IMR-90 (cell line): Measurements from ENCODE around the gene MAP2K6. TPM values are rescaled to one million over a fixed set of nuclear protein-coding genes. Genes with fewer than 3 reads are reported as not detected.

Experiments used
- ATAC-seq: fragments of 200-7000 bp; cut with Tn5 transposase; 2 replicates; pipeline ENCODE4 v1.9.1; 2020; ENCODE audit warnings: low read depth, mild to moderate bottlenecking, moderate library complexity
- BruUV-seq: library from RNA; stranded (reverse); fragments of 400-500 nt; replicated peaks from 2 replicates; lab custom pipeline; 2021; lab: Mats Ljungman, UMichigan
- CTCF ChIA-PET: fragments of 300-600 bp; formaldehyde crosslinking; extraction: SDS; loops from one replicate; lab custom pipeline; 2021; ENCODE audit warnings: antibody characterized with exemption; lab: Yijun Ruan, JAX
- POLR2A ChIA-PET: fragments of 300-600 bp; sonication (Branson Sonifier 250); formaldehyde crosslinking; loops from one replicate; lab custom pipeline; 2022; ENCODE audit warnings: antibody characterized with exemption; ENCODE audit not compliant: unreplicated experiment; lab: Charles Lee
- DNase-seq: peaks from one replicate; pipeline ENCODE4 v3.0.0; 2013
- H2AFZ ChIP-seq: replicated peaks from 2 replicates; pipeline ENCODE3; 2013; ENCODE audit warnings: low read length, mild to moderate bottlenecking; ENCODE audit not compliant: poor library complexity
- H2AK5ac ChIP-seq: 2 replicates; pipeline ENCODE4 v1.6.1; 2013; ENCODE audit warnings: low read depth, low read length, inconsistent platforms
- H2AK9ac ChIP-seq: replicated peaks from 2 replicates; pipeline ENCODE3; 2013; ENCODE audit warnings: mild to moderate bottlenecking, low read depth, low read length, moderate library complexity; ENCODE audit not compliant: poor library complexity
- H2BK120ac ChIP-seq: 2 replicates; pipeline ENCODE4 v1.6.1; 2013; ENCODE audit warnings: low read depth, low read length, inconsistent platforms
- H2BK15ac ChIP-seq: 3 replicates; pipeline ENCODE4 v1.6.1; 2013; ENCODE audit warnings: low read depth, low read length, inconsistent platforms
- H2BK20ac ChIP-seq: 2 replicates; pipeline ENCODE4 v1.6.1; 2013; ENCODE audit warnings: low read depth, mild to moderate bottlenecking, inconsistent platforms, low read length, moderate library complexity
- H2BK5ac ChIP-seq: 2 replicates; pipeline ENCODE4 v1.6.1; 2013; ENCODE audit warnings: mild to moderate bottlenecking, low read depth, low read length, inconsistent platforms; ENCODE audit not compliant: poor library complexity, severe bottlenecking
- H3K14ac ChIP-seq: replicated peaks from 2 replicates; pipeline ENCODE4 v1.6.1; 2013; ENCODE audit warnings: low read depth, low read length, inconsistent platforms
- H3K18ac ChIP-seq: 2 replicates; pipeline ENCODE4 v1.6.1; 2013; ENCODE audit warnings: low read depth, low read length, control low read depth
- H3K23ac ChIP-seq: 2 replicates; pipeline ENCODE4 v1.6.1; 2013; ENCODE audit warnings: low read depth, low read length, inconsistent platforms
- H3K27ac ChIP-seq: 2 replicates; pipeline ENCODE4 v1.5.1; 2013; ENCODE audit warnings: mild to moderate bottlenecking, control low read depth, low read length; ENCODE audit not compliant: insufficient read depth
- H3K27me3 ChIP-seq: 2 replicates; pipeline ENCODE4 v1.6.1; 2013; ENCODE audit warnings: low read length; ENCODE audit not compliant: control insufficient read depth, insufficient read depth
- H3K36me3 ChIP-seq: 2 replicates; pipeline ENCODE4 v1.6.1; 2013; ENCODE audit warnings: low read length, mixed read lengths; ENCODE audit not compliant: control insufficient read depth, insufficient read depth
- H3K4ac ChIP-seq: 2 replicates; pipeline ENCODE4 v1.6.1; 2013; ENCODE audit warnings: low read depth, low read length, inconsistent platforms
- H3K4me1 ChIP-seq: 2 replicates; pipeline ENCODE4 v1.6.1; 2013; ENCODE audit warnings: low read length, mixed read lengths; ENCODE audit not compliant: control insufficient read depth, insufficient read depth
- H3K4me2 ChIP-seq: 2 replicates; pipeline ENCODE4 v1.6.1; 2013; ENCODE audit warnings: low read depth, mild to moderate bottlenecking, control low read depth, low read length, moderate library complexity
- H3K4me3 ChIP-seq: 2 replicates; pipeline ENCODE4 v1.5.1; 2013; ENCODE audit warnings: low read depth, mild to moderate bottlenecking, control low read depth, low read length, moderate library complexity; ENCODE audit not compliant: insufficient read depth
- H3K56ac ChIP-seq: 2 replicates; pipeline ENCODE4 v1.6.1; 2013; ENCODE audit warnings: low read length, inconsistent platforms; ENCODE audit not compliant: insufficient read depth; ENCODE audit errors: extremely low read depth
- H3K79me1 ChIP-seq, 2 experiments: 2 replicates each; pipeline ENCODE4 v1.6.1; 2013; ENCODE audit warnings: low read length in 2 of 2, inconsistent platforms in 1 of 2, low read depth in 1 of 2
- H3K9ac ChIP-seq: 2 replicates; pipeline ENCODE4 v1.6.1; 2013; ENCODE audit warnings: low read depth, low read length, control low read depth
- H3K9me1 ChIP-seq: 2 replicates; pipeline ENCODE4 v1.6.1; 2013; ENCODE audit warnings: low read length, inconsistent platforms; ENCODE audit not compliant: insufficient read depth
- H3K9me3 ChIP-seq: 2 replicates; pipeline ENCODE4 v1.6.1; 2013; ENCODE audit warnings: low read length; ENCODE audit not compliant: control insufficient read depth, insufficient read depth
- H4K20me1 ChIP-seq: 2 replicates; pipeline ENCODE4 v1.6.1; 2013; ENCODE audit warnings: low read length, inconsistent platforms; ENCODE audit not compliant: insufficient read depth
- H4K5ac ChIP-seq: 2 replicates; pipeline ENCODE4 v1.6.1; 2013; ENCODE audit warnings: mild to moderate bottlenecking, low read depth, low read length, control low read depth
- H4K8ac ChIP-seq, 2 experiments: 2 replicates each; pipeline ENCODE4 v1.6.1; 2013; ENCODE audit warnings: low read depth in 2 of 2, low read length in 2 of 2, control low read depth in 1 of 2, inconsistent platforms in 1 of 2
- H4K91ac ChIP-seq: 2 replicates; pipeline ENCODE4 v1.6.1; 2013; ENCODE audit warnings: low read depth, low read length, inconsistent platforms; ENCODE audit not compliant: insufficient read depth
- CEBPB ChIP-seq: IDR thresholded peaks from 2 replicates; pipeline ENCODE4 v1.6.1; 2012; ENCODE audit warnings: low read depth, low read length, improper control_type of control experiment
- CHD1 ChIP-seq: IDR thresholded peaks from 2 replicates; pipeline ENCODE4 v1.6.1; 2012; ENCODE audit warnings: low read depth, low read length, improper control_type of control experiment
- FOS ChIP-seq: fragments of 150-350 bp; IDR thresholded peaks from 2 replicates; pipeline ENCODE4 v1.6.1; 2016; ENCODE audit warnings: low read depth, low read length
- MXI1 ChIP-seq: IDR thresholded peaks from 2 replicates; pipeline ENCODE4 v1.6.1; 2012; ENCODE audit warnings: low read depth, mild to moderate bottlenecking, low read length, moderate library complexity, borderline replicate concordance
- NFE2L2 ChIP-seq: fragments of 150-350 bp; IDR thresholded peaks from 2 replicates; pipeline ENCODE4 v1.6.1; 2016; ENCODE audit warnings: low read depth, mild to moderate bottlenecking, low read length
- POLR2A ChIP-seq: IDR thresholded peaks from 2 replicates; pipeline ENCODE4 v1.6.1; 2012; ENCODE audit warnings: mild to moderate bottlenecking, low read depth, low read length
- RCOR1 ChIP-seq: IDR thresholded peaks from 2 replicates; pipeline ENCODE4 v1.6.1; 2012; ENCODE audit warnings: mild to moderate bottlenecking, low read length, improper control_type of control experiment; ENCODE audit not compliant: insufficient replicate concordance
- WGBS, 2 experiments: methylation state at CpG; one replicate each; pipeline versions ENCODE4 v1.1.5 to v1.1.7; 2013; ENCODE audit warnings: missing lambda C conversion rate in 2 of 2; ENCODE audit not compliant: insufficient read length in 1 of 2; ENCODE audit errors: extremely low coverage in 2 of 2; 5-methylcytosine and 5-hydroxymethylcytosine counted together
- dilution Hi-C: fragments of 300-500 bp; cut with HindIII; formaldehyde crosslinking; loops from one replicate; pipeline ENCODE4 v1.14.3; 2018; ENCODE audit warnings: low sequenced_read_pairs; ENCODE audit not compliant: unreplicated experiment
- in situ Hi-C: fragments of 300-500 bp; cut with MboI; formaldehyde crosslinking; loops from 3 replicates; pipeline ENCODE4 v1.14.3; 2019; ENCODE audit warnings: low sequenced_read_pairs, inconsistent platforms, mixed read lengths
- intact Hi-C: fragments of 100-400 bp; cut with micrococcal nuclease; formaldehyde crosslinking; loops from 2 replicates; pipeline ENCODE4 v1.10.0; 2022
- polyA plus RNA-seq, 3 experiments: library from polyadenylated mRNA; depleted of rRNA; stranded (reverse); fragments of >200 nt; gene quantifications; 2 replicates each; pipeline ENCODE4 v1.2.3, GENCODE V29; 2012; ENCODE audit warnings: low replicate concordance in 1 of 3
- total RNA-seq: library from RNA; depleted of rRNA; stranded (reverse); fragments of >200 nt; gene quantifications from 2 replicates; pipeline ENCODE4 v1.2.3, GENCODE V29; 2012

MAP2K6 gene
- total and polyA plus RNA-seq, 2 of the 4 experiments (the other 2 are of a cell fraction), result 2.4 to 5.7 TPM

DNA sequence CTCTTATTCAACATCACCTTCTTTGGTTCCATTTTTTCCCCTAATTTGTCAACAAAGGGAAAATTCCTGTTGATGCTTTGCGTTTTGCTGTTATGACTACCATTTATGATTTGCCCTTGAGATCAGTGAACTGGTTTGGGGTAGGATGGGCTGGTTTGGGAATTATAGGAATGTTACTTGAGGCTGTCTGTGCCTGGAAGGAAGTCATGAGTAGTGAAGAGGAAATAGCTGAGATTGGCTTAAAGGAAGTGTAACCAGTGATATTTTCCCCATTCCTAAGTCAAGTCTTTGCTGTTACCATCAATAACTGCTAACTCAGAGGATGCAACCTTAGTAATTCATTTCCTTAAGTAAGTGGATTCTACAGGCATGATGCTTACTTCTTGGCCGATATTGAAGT, 179.2 kb downstream of the MAP2K6 start:
- Histone ChIP-seq H3K79me1 (no peaks in the 10 kb centered on the region), H3K4ac (peak overlapping the region; percentile 89), H3K4me3 (no peak overlapping the region), H4K8ac (peak overlapping the region; percentile 89 to 98), H2AFZ (peak overlapping the region; percentile 44), H3K27ac (peak overlapping the region; percentile 99), H2AK9ac (no peak overlapping the region), H3K56ac (peak overlapping the region; percentile 88), H2BK20ac (peak overlapping the region; percentile 99), H3K23ac (peak overlapping the region; percentile 94), H3K9ac (no peak overlapping the region), H3K14ac (peak overlapping the region; percentile 90), H2BK15ac (peak overlapping the region; percentile 87), H4K5ac (peak overlapping the region; percentile 97), H3K4me2 (no peak overlapping the region; the same call in 1 of the 2 replicates), H4K20me1 (no peaks in the 10 kb centered on the region), H3K4me1 (peaks cover 20% of the 10 kb centered on the region), H2AK5ac (peak overlapping the region; percentile 98), H3K18ac (peak overlapping the region; percentile 100), H3K36me3 (no peaks in the 10 kb centered on the region), H3K27me3 (no peaks in the 10 kb centered on the region), H4K91ac (peak overlapping the region; percentile 98), H2BK120ac (peak overlapping the region; percentile 99), H2BK5ac (peak overlapping the region; percentile 100), H3K9me3 (peaks cover 2% of the 10 kb centered on the region; the same call in 1 of the 2 replicates), H3K9me1 (peaks cover 7% of the 10 kb centered on the region)
- ChIA-PET CTCF (interaction anchor here (1.0 to 1.3 kb wide), 2 partner anchors 13 to 68 kb away, joined by 3 to 4 read pairs; no protein-coding TSS in a partner anchor), POLR2A (interaction anchor here (0.6 to 1.5 kb wide), 2 partner anchors 14 to 405 kb away, joined by 3 to 8 read pairs; no protein-coding TSS in a partner anchor)
- no peak for TF ChIP-seq CHD1
- TF ChIP-seq FOS, result no peak
- TF ChIP-seq NFE2L2, result no peak
- no peak for TF ChIP-seq POLR2A
- TF ChIP-seq MXI1, result no peak
- TF ChIP-seq CEBPB, result no peak
- no peak for TF ChIP-seq RCOR1
- no peak for DNase-seq
- WGBS, 2 experiments, result 100% methylated on average over 1 of the region's 2 CpGs; no CpG with 5 or more reads in 1 of the 2 experiments
- dilution Hi-C loops (no loop called here), intact Hi-C loops (loop anchor here (1.0 to 5.0 kb wide), 2 partner anchors 18 to 169 kb away; no protein-coding TSS in a partner anchor), in situ Hi-C loops (no loop called here)
- no TSS peak for BruUV-seq
- no peak for ATAC-seq
